Central memory CD8-positive, alpha-beta T cell (primary cell): ENCODE measurements around the gene HSPA13.

Experiments
- ATAC-seq: fragments of 150-1000 bp; cut with Tn5 transposase; replicated peaks from 2 replicates; pipeline ENCODE4 v1.10.0; 2022; ENCODE audit warnings: mild to moderate bottlenecking, moderate FRiP score, moderate number of reproducible peaks; ENCODE audit not compliant: poor library complexity, severe bottlenecking; ENCODE audit errors: extremely low read depth
- DNase-seq, 2 donors: peaks; one replicate each; pipeline ENCODE4 v3.0.0; 2021; ENCODE audit warnings: low spot score in 2 of 2
- H3K27ac Mint-ChIP-seq: one replicate; pipeline ENCODE4 v1.8.0; 2022; ENCODE audit warnings: low read depth, mild to moderate bottlenecking, moderate library complexity, mixed read lengths
- H3K27me3 Mint-ChIP-seq: one replicate; pipeline ENCODE4 v1.8.0; 2022; ENCODE audit warnings: mixed read lengths
- H3K36me3 Mint-ChIP-seq: one replicate; pipeline ENCODE4 v1.8.0; 2022; ENCODE audit warnings: mild to moderate bottlenecking, moderate library complexity, mixed read lengths; ENCODE audit not compliant: insufficient read depth
- H3K4me1 Mint-ChIP-seq: one replicate; pipeline ENCODE4 v1.8.0; 2022; ENCODE audit warnings: mixed read lengths
- H3K4me3 Mint-ChIP-seq: one replicate; pipeline ENCODE4 v1.8.0; 2022; ENCODE audit warnings: mild to moderate bottlenecking, moderate library complexity, mixed read lengths
- H3K9me3 Mint-ChIP-seq: one replicate; pipeline ENCODE4 v1.8.0; 2022; ENCODE audit warnings: mixed read lengths

HSPA13 gene, protein sequence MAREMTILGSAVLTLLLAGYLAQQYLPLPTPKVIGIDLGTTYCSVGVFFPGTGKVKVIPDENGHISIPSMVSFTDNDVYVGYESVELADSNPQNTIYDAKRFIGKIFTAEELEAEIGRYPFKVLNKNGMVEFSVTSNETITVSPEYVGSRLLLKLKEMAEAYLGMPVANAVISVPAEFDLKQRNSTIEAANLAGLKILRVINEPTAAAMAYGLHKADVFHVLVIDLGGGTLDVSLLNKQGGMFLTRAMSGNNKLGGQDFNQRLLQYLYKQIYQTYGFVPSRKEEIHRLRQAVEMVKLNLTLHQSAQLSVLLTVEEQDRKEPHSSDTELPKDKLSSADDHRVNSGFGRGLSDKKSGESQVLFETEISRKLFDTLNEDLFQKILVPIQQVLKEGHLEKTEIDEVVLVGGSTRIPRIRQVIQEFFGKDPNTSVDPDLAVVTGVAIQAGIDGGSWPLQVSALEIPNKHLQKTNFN

DNA sequence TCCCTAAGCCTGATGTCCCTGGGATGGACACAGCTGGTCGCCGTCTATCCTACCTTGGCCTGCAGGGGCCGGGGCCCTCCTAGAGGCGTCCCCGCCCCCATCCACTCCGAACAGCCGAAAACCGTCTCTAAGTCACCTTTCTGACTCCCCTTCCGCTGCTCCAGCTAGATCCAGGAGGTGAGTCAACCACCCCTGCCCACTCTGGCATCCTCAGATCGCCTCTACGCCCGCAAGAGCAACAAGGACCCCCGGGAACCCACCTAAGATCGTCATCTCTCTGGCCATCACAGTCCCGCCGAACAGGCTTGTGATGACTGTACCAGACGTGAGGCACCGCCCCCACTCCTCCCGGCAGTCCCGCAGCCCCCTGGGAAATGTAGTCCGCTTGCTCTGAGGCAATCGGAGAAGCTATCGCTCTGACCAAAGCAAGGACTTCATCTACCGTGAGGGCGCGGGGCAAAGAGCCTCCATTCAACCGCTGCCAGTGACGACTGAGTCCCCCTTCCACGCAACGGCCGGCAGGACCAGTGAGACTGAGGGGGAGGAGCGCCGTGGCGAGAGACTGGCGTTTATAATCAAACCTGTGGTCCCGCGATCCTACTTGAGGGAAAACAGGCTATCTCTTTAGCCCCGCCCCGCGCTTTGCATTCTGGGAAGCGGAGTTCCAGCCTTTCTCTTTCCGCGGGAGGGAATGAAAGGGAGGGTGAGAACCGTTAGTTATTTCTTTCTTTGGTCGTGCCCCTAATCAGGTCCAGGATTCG lies at the start of gene HSPA13:
HSPA13 (minus strand) TSS at position 312 of the 761 bp plus-strand sequence; CDS start at position 285, 27 bp downstream.
- H3K4me3 Mint-ChIP-seq, result peak within 1 kb of the TSS; percentile 99
- H3K9me3 Mint-ChIP-seq, result no peaks in the 10 kb centered on the region
- H3K36me3 Mint-ChIP-seq, result peaks cover 23% of the 10 kb centered on the region
- peak within 1 kb of the TSS; percentile 100 for H3K27ac Mint-ChIP-seq
- DNase-seq (peak; percentile 96 to 99), ATAC-seq (peak; percentile 98)
- H3K27me3 Mint-ChIP-seq, result no peaks in the 10 kb centered on the region
- peaks cover 34% of the 10 kb centered on the region for H3K4me1 Mint-ChIP-seq

DNA sequence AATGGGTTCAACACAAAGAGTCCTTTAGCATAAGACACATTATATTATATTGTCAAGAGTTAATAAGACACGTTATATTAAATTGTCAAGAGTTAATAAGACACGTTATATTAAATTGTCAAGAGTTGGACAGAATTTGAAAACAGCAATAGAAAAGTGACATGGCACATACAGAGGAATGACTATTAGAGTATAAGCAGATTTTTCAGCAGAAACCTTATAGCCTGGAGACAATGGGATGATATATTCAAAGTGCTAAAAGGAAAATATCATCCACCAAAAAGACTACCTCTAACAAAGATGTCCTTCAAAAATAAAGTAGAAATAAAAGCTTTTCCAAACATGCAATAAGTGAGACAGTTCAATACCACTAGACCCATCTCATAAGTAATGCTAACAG lies 36.0 kb upstream of the HSPA13 start:
- peaks cover 61% of the 10 kb centered on the region for H3K27me3 Mint-ChIP-seq

DNA sequence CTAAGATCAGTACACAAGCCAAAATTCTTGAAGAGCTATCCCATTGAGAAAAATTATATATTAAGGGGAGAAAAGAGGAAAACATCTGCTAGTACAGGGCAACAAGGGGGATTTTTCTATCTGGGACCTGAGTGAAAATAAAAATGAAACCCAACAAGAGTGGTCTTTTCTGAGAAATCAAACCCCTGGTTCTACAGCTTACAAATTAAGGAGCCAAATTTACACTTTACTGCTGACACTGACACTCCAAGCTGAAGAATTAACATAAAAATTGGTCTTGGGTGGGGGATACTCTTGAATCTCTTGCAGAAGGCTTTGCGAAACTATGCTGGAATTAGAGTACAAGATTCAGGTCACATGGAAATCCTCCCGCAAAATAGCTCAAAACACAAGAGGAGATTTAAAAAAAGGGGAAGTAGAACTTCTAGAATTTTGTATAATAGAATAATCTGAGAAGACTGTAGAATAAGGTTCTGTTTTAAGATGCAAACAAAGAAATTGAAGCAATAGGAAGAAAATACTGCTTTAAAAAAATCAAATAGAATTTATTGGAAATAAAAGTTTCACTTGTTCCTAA lies 32.1 kb upstream of the HSPA13 start:
- ATAC-seq, result no peak
- no peak overlapping the region for H3K27ac Mint-ChIP-seq
- DNase-seq, result no peak
- no peak overlapping the region for H3K4me3 Mint-ChIP-seq
- no peaks in the 10 kb centered on the region for H3K4me1 Mint-ChIP-seq
- H3K27me3 Mint-ChIP-seq, result peaks cover 47% of the 10 kb centered on the region
- peaks cover 16% of the 10 kb centered on the region for H3K9me3 Mint-ChIP-seq
- H3K36me3 Mint-ChIP-seq, result no peaks in the 10 kb centered on the region

More for the DNA sequence above, 36.0 kb upstream of the HSPA13 start:
- Mint-ChIP-seq H3K4me1 (no peaks in the 10 kb centered on the region), H3K27ac (no peak overlapping the region), H3K4me3 (no peak overlapping the region), H3K9me3 (peaks cover 16% of the 10 kb centered on the region), H3K36me3 (no peaks in the 10 kb centered on the region)
- ATAC-seq, result no peak
- no peak for DNase-seq

DNA sequence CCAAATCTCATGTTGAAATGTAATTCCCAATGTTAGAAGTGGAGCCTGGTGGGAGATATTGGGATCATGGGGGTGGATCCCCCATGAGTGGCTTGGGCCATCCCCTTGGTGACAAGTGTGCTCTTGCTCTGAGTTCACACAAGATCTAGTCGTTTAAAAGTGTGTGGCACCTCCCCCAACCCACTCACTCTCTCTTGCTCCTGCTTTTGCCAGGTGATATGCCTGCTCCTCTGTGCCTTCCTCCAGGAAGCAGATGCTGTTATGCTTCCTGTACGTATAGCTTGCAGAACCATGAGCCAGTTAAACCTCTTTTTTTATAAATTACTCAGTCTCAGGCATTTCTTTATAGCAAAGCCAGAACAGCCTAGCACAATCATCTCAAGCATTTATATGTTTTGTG lies 23.0 kb upstream of the HSPA13 start:
- Mint-ChIP-seq H3K4me1 (no peaks in the 10 kb centered on the region), H3K9me3 (no peaks in the 10 kb centered on the region), H3K27ac (no peak overlapping the region), H3K4me3 (no peak overlapping the region), H3K36me3 (no peaks in the 10 kb centered on the region), H3K27me3 (peaks cover 12% of the 10 kb centered on the region)
- DNase-seq (no peak), ATAC-seq (no peak)

DNA sequence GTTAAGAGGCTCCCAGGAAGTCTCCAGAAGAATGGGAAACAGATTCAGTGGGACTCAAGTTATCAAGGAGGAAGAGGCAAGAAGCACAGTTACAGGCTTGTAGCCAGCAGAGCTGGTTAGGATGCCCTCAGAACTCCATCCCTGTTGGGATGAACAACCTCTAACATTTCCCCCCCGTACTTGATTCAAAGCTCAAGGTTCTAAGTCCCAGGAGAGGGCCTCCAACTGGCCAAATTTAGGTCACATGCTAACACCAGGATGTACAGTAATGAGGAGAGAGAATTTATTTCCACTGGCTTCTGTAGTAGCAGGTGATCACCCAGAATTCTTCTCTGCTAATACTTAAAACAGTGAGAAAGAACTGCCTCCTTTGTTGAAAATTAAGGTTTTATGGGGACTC lies 22.3 kb upstream of the HSPA13 start:
- Mint-ChIP-seq H3K36me3 (no peaks in the 10 kb centered on the region), H3K4me3 (no peak overlapping the region), H3K9me3 (no peaks in the 10 kb centered on the region), H3K4me1 (no peaks in the 10 kb centered on the region), H3K27ac (no peak overlapping the region), H3K27me3 (peaks cover 5% of the 10 kb centered on the region)
- DNase-seq (no peak), ATAC-seq (no peak)

DNA sequence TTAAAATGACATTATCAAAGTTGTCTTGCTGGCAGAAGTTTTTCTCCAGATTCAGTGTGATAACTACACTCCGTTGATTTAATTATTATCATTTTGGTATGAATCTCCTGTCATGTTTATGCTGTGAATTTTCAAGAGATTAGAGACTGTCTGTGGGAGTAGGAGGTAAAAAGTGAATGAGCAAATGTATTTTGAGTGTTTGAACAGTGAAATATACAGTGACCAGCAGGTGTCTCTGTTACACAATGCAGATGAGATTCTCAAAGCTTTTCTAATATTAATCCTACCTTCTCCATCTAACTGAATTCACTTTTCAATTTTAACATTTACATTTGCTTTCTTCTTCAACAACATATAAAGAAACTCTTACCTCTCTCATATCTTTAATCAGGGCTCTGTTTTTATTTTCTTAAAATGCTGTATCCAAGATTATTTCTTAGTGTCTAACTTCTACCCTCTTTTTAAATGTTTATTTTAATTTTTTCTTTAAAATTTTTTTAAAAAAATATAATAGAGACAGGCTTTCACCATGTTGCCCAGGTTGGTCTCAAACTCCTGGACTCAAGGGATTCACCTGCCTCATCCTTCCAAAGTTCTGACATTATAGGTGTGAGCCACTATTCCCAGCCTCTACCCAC lies 20.9 kb upstream of the HSPA13 start:
- ATAC-seq (no peak), DNase-seq (no peak)
- no peaks in the 10 kb centered on the region for H3K36me3 Mint-ChIP-seq
- H3K9me3 Mint-ChIP-seq, result no peaks in the 10 kb centered on the region
- no peak overlapping the region for H3K27ac Mint-ChIP-seq
- no peaks in the 10 kb centered on the region for H3K4me1 Mint-ChIP-seq
- no peak overlapping the region for H3K4me3 Mint-ChIP-seq
- H3K27me3 Mint-ChIP-seq, result no peaks in the 10 kb centered on the region

DNA sequence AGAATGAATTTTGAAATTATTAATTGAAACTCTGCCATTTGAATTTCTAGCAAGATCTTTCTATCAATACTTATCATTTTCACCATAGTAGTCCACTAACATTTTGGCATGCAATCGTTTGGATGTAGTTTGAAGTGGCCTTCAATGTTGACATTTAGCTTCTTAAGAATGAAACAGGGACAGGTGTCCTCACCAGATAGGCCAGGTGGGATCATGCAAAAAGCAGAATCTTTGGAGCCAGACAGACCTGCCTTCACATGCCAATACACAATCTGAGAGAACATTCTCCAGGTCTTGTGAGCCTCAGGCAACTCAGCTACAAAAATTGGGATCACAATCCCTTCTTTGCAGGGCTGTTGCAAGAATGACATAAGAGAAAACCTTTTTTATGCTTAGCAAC lies 18.3 kb upstream of the HSPA13 start:
- DNase-seq (no peak), ATAC-seq (no peak)
- no peaks in the 10 kb centered on the region for H3K27me3 Mint-ChIP-seq
- H3K9me3 Mint-ChIP-seq, result no peaks in the 10 kb centered on the region
- H3K4me1 Mint-ChIP-seq, result no peaks in the 10 kb centered on the region
- H3K36me3 Mint-ChIP-seq, result no peaks in the 10 kb centered on the region
- no peak overlapping the region for H3K27ac Mint-ChIP-seq
- no peak overlapping the region for H3K4me3 Mint-ChIP-seq

DNA sequence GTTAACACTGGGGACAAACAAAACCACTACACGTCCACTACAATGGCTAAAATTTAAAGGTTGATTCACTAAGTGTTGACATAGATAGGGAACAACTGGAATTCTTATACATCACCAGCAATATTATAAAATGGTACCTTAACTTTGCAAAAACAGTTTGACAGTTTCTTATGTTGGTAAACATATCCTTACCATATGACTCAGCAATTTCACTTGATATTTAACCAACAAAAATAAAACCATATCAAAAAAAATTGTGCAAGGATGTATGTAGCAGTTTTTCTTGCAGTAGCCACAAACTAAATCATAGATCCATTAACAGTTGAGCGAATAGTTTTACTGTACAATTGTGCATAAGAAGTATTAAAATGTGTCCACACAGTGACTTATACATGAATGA lies 5.3 kb upstream of the HSPA13 start:
- Mint-ChIP-seq H3K4me1 (peaks cover 8% of the 10 kb centered on the region), H3K9me3 (no peaks in the 10 kb centered on the region)
- no peak for ATAC-seq

DNA sequence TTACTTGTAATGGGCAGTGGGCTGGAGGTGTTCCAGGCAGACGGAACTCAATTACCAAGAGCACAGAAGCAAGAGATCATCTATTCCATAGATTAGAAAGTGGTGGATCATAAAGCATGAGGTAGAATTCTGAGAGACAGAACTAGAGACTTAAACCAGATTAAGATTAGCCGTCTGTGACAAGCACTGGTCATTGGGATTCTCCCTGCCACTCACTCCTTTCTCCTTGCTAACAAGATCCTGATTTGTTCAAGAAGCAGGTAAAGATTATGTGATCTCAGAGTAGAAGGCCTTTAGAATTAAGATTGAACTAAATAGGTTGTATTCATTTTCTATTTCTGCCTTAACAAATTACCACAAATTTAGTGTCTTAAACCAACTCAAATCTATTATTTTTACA lies 1.5 kb upstream of the HSPA13 start:
- Mint-ChIP-seq H3K27me3 (no peaks in the 10 kb centered on the region), H3K4me3 (peak overlapping the region; percentile 99), H3K36me3 (peaks cover 17% of the 10 kb centered on the region), H3K4me1 (peaks cover 31% of the 10 kb centered on the region), H3K27ac (peak overlapping the region; percentile 100), H3K9me3 (no peaks in the 10 kb centered on the region)
- no peak for ATAC-seq
- no peak for DNase-seq

More for the DNA sequence above, 5.3 kb upstream of the HSPA13 start:
- Mint-ChIP-seq H3K36me3 (no peaks in the 10 kb centered on the region), H3K27me3 (peaks cover 18% of the 10 kb centered on the region), H3K27ac (no peak overlapping the region), H3K4me3 (no peak overlapping the region)
- DNase-seq, result no peak

DNA sequence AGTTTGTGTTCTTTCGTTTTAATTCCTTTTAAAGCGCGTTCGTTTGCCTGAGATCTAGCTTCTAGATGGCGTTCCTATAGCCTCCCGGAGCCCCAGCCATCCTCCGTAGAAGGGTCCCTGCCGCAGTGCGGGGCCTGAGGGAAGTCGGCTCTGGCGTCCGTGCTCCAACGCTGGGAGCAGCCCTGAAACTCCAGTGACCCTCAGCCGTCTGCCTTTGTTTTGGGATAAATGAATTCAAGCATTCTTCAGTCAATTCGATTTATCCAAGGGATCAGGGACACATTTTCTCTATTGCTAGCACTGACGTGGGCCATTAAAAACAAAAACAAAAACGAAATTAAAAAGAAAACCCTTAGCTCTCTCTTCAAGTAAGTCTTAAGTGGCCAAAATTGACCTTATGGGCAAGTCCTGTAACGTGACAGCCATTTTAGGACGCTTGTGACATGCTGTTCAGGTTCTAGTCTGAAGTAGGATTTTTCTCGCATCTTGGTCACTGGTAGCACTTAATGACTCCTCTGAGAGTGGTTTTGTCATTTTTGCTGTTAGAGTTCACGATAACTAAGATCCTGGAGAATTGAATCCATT lies 742 bp upstream of the HSPA13 start:
- ATAC-seq (peak; percentile 10), DNase-seq (no peak)
- H3K4me1 Mint-ChIP-seq, result peaks cover 34% of the 10 kb centered on the region
- no peaks in the 10 kb centered on the region for H3K9me3 Mint-ChIP-seq
- H3K27me3 Mint-ChIP-seq, result no peaks in the 10 kb centered on the region
- peak overlapping the region; percentile 99 for H3K4me3 Mint-ChIP-seq
- H3K27ac Mint-ChIP-seq, result peak overlapping the region; percentile 100
- H3K36me3 Mint-ChIP-seq, result peaks cover 20% of the 10 kb centered on the region

DNA sequence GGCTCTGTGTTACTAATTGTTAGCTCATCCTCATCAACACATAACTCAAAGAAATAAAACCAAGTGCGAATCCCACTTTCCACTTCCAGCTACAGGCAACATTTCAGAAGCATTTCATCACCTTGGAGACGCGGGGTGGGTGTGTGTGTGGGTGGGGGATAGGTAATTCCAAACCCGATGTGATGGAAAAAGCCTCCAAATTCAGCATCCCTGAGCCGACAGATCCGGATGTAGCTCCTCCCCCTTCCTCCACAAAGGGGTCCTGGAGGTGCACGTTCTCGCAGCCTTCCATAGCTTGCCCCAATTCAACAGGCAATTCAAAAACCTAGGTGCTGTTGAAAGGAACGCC lies 486 bp downstream of the HSPA13 start:
- H3K27me3 Mint-ChIP-seq, result no peaks in the 10 kb centered on the region
- ATAC-seq, result peak; percentile 0
- H3K4me1 Mint-ChIP-seq, result peaks cover 34% of the 10 kb centered on the region
- peak overlapping the region; percentile 99 for H3K4me3 Mint-ChIP-seq
- H3K36me3 Mint-ChIP-seq, result peaks cover 29% of the 10 kb centered on the region
- peak in 1 of 2 donors; percentile 20 for DNase-seq
- H3K27ac Mint-ChIP-seq, result peak overlapping the region; percentile 100
- H3K9me3 Mint-ChIP-seq, result no peaks in the 10 kb centered on the region

DNA sequence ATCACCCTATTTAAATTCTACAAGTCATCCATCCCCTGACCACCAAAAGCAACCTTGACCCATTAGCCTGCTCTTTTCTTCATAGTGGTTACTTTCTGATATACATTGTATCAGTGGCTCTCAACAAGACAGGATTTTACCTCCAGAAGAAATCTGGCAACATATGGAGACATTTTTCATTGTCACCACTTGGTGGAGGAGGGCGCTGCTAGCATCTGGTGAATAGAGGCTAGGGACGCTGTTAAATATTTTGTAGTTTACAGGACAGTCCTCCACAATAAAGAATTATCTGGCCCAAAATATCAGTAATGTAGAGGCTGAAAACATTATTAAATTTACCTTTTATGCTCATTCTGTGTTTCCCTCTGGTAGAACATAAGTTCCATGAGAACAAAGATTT lies 6.1 kb downstream of the HSPA13 start:
- ATAC-seq (no peak), DNase-seq (no peak)
- Mint-ChIP-seq H3K36me3 (peaks cover 45% of the 10 kb centered on the region), H3K27ac (no peak overlapping the region), H3K4me1 (peaks cover 19% of the 10 kb centered on the region), H3K4me3 (no peak overlapping the region), H3K27me3 (no peaks in the 10 kb centered on the region), H3K9me3 (no peaks in the 10 kb centered on the region)
